Upper lobe of left lung (tissue), 6 donors: ENCODE data around the gene NCL. TPM values are rescaled to one million over a fixed set of nuclear protein-coding genes. Genes with fewer than 3 reads are reported as not detected.
"Not testable (repeated sequence)": the region's sequence is repeated elsewhere in the genome, so short reads cannot be mapped to it uniquely, and the experiment has no call there.

Experiments used
- ATAC-seq, 2 donors: fragments of 200-7000 bp; cut with Tn5 transposase; one replicate each; pipeline ENCODE4 v1.9.1; 2022; ENCODE audit warnings: mild to moderate bottlenecking in 2 of 2, moderate library complexity in 2 of 2; ENCODE audit not compliant: low FRiP score in 2 of 2
- DNase-seq, 2 donors: peaks; one replicate each; pipeline ENCODE4 v3.0.0-alpha.2; 2019 to 2020
- H3K27ac ChIP-seq, 4 donors: fragments of 200-600 bp; sonication (generic); one replicate each; pipeline ENCODE4 v1.5.1; 2016 to 2019
- H3K27me3 ChIP-seq, 4 donors: fragments of 200-600 bp; sonication (generic); one replicate each; pipeline ENCODE4 v1.5.1; 2017 to 2019
- H3K36me3 ChIP-seq, 4 donors: fragments of 200-600 bp; sonication (generic); one replicate each; pipeline ENCODE4 v1.5.1; 2016 to 2019
- H3K4me1 ChIP-seq, 4 donors: fragments of 200-600 bp; sonication (generic); one replicate each; pipeline ENCODE4 v1.5.1; 2018 to 2019
- H3K4me3 ChIP-seq, 4 donors: fragments of 200-600 bp; sonication (generic); one replicate each; pipeline ENCODE4 v1.5.1; 2017 to 2019; ENCODE audit warnings: mild to moderate bottlenecking in 2 of 4, moderate library complexity in 1 of 4
- H3K9me3 ChIP-seq, 4 donors: fragments of 200-600 bp; sonication (generic); one replicate each; pipeline ENCODE4 v1.5.1; 2018 to 2019
- CTCF ChIP-seq, 6 experiments: fragments of 450-650 bp in 4 of 6; fragments of 200-600 bp in 2 of 6; sonication (generic) in 2 of 6; IDR thresholded peaks; one replicate each; pipeline ENCODE4 v1.5.1; 2016 to 2019; ENCODE audit warnings: antibody characterized with exemption in 6 of 6
- EP300 ChIP-seq, 4 donors: sonication (generic); formaldehyde crosslinking; IDR thresholded peaks; one replicate each; pipeline ENCODE4 v1.5.1; 2017; ENCODE audit warnings: antibody characterized with exemption in 4 of 4, control low read depth in 2 of 4
- POLR2A ChIP-seq, 4 donors: fragments of 450-650 bp; IDR thresholded peaks; one replicate each; pipeline ENCODE4 v1.5.1; 2016 to 2017; ENCODE audit warnings: antibody characterized with exemption in 4 of 4, mild to moderate bottlenecking in 2 of 4
- POLR2AphosphoS5 ChIP-seq, 2 donors: sonication (generic); formaldehyde crosslinking; IDR thresholded peaks; one replicate each; pipeline ENCODE4 v1.5.1; 2017; ENCODE audit warnings: antibody characterized with exemption in 2 of 2
- WGBS, 2 donors: methylation state at CpG; one replicate each; pipeline ENCODE4 v1.1.5; 2017 to 2018; 5-methylcytosine and 5-hydroxymethylcytosine counted together
- total RNA-seq, 6 donors: library from RNA; depleted of rRNA in 4 of 6; stranded (reverse); fragments of >200 nt in 4 of 6; gene quantifications; one replicate each; pipeline versions ENCODE4 v1.1.0 to v1.2.1, GENCODE V29; 2016 to 2021
- donor health status: DM: no; HTN: no; CAD: no; lungs with moderate emphysema.
- donor health status: DM: no; HTN: yes; CAD: no; lungs with severe emphysema.

Gene NCL
- total RNA-seq, 6 donors from 2014 or later, result 113 to 299 (median 194) TPM

DNA sequence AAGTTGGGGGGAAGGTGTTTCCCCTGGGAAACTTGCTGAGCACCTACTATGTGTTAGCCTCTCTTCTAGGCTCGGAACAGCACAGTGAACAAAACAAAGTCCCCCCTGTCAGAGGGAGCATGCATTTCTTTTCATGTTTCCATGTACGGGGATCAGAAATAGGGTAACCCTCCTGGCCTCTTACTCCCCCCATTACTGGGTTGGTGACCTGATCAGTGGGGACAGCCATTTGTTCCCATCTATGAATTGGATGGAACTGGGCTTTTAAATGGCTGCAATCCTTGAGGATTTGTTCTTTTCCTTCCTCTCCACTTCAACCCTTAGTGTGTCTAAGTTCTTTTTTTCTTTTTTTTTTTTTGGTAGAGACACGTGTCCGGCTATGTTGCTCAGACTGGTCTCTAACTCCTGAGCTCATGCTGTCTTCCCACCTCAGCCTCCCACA lies 13.7 kb downstream of the NCL start:
- H3K36me3 ChIP-seq, result peaks cover 18 to 32% (median 29%) of the 10 kb centered on the region in 4 donors
- no peaks in the 10 kb centered on the region for H3K27me3 ChIP-seq
- DNase-seq, result no peak
- H3K4me1 ChIP-seq, result no peaks in the 10 kb centered on the region
- no peak for ATAC-seq
- H3K27ac ChIP-seq, result no peak overlapping the region
- TF ChIP-seq POLR2A (IDR thresholded peaks at IDR 0.05), result no peak
- TF ChIP-seq EP300 (IDR thresholded peaks at IDR 0.05), result no peak
- H3K4me3 ChIP-seq, result no peak overlapping the region
- H3K9me3 ChIP-seq, result no peaks in the 10 kb centered on the region
- 96 to 100% methylated on average over 4 of the region's 4 CpGs for WGBS, 2 donors

GRCh38 chr2:231449503-231450054 lies 14.7 kb downstream of the NCL start:
- DNase-seq (no peak), ATAC-seq (no peak)
- H3K9me3 ChIP-seq, result no peaks in the 10 kb centered on the region
- H3K27ac ChIP-seq, result no peak overlapping the region
- 86% methylated on average over 4 of the region's 4 CpGs for WGBS, 2 donors
- H3K36me3 ChIP-seq, result peaks cover 8 to 22% (median 20%) of the 10 kb centered on the region in 4 donors
- H3K4me1 ChIP-seq, result no peaks in the 10 kb centered on the region
- no peak overlapping the region for H3K4me3 ChIP-seq
- no peaks in the 10 kb centered on the region for H3K27me3 ChIP-seq
- TF ChIP-seq EP300 (IDR thresholded peaks at IDR 0.05), result no peak
- no peak for TF ChIP-seq CTCF (IDR thresholded peaks at IDR 0.05)
- TF ChIP-seq POLR2AphosphoS5 (IDR thresholded peaks at IDR 0.05), result no peak
- TF ChIP-seq POLR2A (IDR thresholded peaks at IDR 0.05), result no peak

- 88 to 93% methylated on average over 13 of the region's 13 CpGs for WGBS, 2 donors
- Histone ChIP-seq H3K9me3 (no peaks in the 10 kb centered on the region), H3K4me3 (no peak overlapping the region), H3K27ac (no peak overlapping the region), H3K36me3 (no peaks in the 10 kb centered on the region), H3K4me1 (no peaks in the 10 kb centered on the region), H3K27me3 (no peaks in the 10 kb centered on the region)
- ATAC-seq (no peak), DNase-seq (no peak)
- TF ChIP-seq EP300 (IDR thresholded peaks at IDR 0.05) (no peak), CTCF (IDR thresholded peaks at IDR 0.05) (no peak), POLR2AphosphoS5 (IDR thresholded peaks at IDR 0.05) (no peak), POLR2A (IDR thresholded peaks at IDR 0.05) (no peak)
Measured at GRCh38 chr2:231436957-231437356, 27.3 kb downstream of the NCL start.

DNA sequence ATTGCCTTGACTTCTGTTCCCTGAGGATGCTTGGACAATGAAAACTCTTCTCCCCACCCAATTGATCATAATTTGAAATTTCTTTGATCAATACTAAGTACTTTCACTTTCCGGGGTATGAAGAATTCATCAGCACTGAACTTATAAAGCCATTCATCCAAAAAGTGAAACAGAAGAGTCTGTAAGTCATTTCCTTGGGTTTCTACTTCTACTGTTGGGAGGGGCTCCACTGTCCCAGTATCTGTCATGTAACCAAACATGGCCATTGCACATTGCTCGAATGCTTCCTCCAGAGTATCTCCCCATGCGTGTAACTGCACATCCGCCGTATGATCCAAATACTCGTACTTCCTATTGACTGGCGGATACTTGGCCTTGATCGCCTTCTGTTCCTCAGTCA lies 30.3 kb downstream of the NCL start:
- no peak for ATAC-seq
- no peaks in the 10 kb centered on the region for H3K36me3 ChIP-seq
- no peak overlapping the region for H3K4me3 ChIP-seq
- no peaks in the 10 kb centered on the region for H3K27me3 ChIP-seq
- no peak overlapping the region for H3K27ac ChIP-seq
- 76 to 88% methylated on average over 8 of the region's 8 CpGs for WGBS, 2 donors
- H3K4me1 ChIP-seq, result no peaks in the 10 kb centered on the region
- no peak for DNase-seq
- H3K9me3 ChIP-seq, result no peaks in the 10 kb centered on the region
- TF ChIP-seq POLR2A (IDR thresholded peaks at IDR 0.05) (no peak), POLR2AphosphoS5 (IDR thresholded peaks at IDR 0.05) (no peak), CTCF (IDR thresholded peaks at IDR 0.05) (no peak), EP300 (IDR thresholded peaks at IDR 0.05) (no peak)

GRCh38 chr2:231431606-231432005 lies 32.7 kb downstream of the NCL start:
- TF ChIP-seq EP300 (IDR thresholded peaks at IDR 0.05), result no peak
- TF ChIP-seq POLR2A (IDR thresholded peaks at IDR 0.05), result no peak
- TF ChIP-seq POLR2AphosphoS5 (IDR thresholded peaks at IDR 0.05), result no peak
- no peak for TF ChIP-seq CTCF (IDR thresholded peaks at IDR 0.05)
- no peak overlapping the region for H3K4me3 ChIP-seq
- no peak for ATAC-seq
- no peak overlapping the region for H3K27ac ChIP-seq
- no peaks in the 10 kb centered on the region for H3K4me1 ChIP-seq
- no peaks in the 10 kb centered on the region for H3K9me3 ChIP-seq
- 97 to 99% methylated on average over 4 of the region's 4 CpGs for WGBS, 2 donors
- DNase-seq, result no peak
- no peaks in the 10 kb centered on the region for H3K36me3 ChIP-seq
- no peaks in the 10 kb centered on the region for H3K27me3 ChIP-seq

DNA sequence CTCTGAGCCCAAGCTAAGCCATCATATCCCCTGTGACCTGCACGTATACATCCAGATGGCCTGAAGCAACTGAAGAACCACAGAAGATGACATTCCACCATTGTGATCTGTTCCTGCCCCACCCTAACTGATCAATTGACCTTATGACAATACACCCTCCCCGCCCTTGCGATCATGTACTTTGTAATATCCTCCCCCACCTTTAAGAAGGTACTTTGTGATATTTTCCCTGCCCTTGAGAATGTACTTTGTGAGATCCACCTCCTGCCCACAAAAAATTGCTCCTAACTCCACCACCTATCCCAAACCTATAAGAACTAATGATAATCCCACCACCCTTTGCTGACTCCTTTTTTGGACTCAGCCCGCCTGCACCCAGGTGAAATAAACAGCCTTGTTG lies 33.8 kb downstream of the NCL start:
- WGBS, 2 donors, result 90 to 92% methylated on average over 4 of the region's 4 CpGs

More for the DNA sequence above, 33.8 kb downstream of the NCL start:
- not testable (repeated sequence) for H3K27ac ChIP-seq, ATAC-seq, H3K36me3 ChIP-seq, H3K4me1 ChIP-seq, H3K9me3 ChIP-seq, H3K4me3 ChIP-seq, DNase-seq, H3K27me3 ChIP-seq
